SJSA1 (cell line): ENCODE results near the gene B4GALT7. TPM values are rescaled to one million over a fixed set of nuclear protein-coding genes. Genes with fewer than 3 reads are reported as not detected.
"Not testable (repeated sequence)": the region's sequence is repeated elsewhere in the genome, so short reads cannot be mapped to it uniquely, and the experiment has no call there.

ENCODE experiments used
- DNase-seq, 2 experiments: peaks; one replicate each; pipeline ENCODE4 v3.0.0-alpha.2; 2015 to 2020; ENCODE audit warnings: low spot score in 2 of 2, low read depth in 1 of 2
- H3K27ac ChIP-seq: fragments of 250-450 bp; sonication (Bioruptor Pico); 2 replicates; pipeline ENCODE4 v1.5.1; 2020; ENCODE audit warnings: mild to moderate bottlenecking, moderate library complexity
- H3K27me3 ChIP-seq: fragments of 250-450 bp; sonication (Bioruptor Pico); replicated peaks from 2 replicates; pipeline ENCODE4 v1.5.1; 2020; ENCODE audit warnings: mild to moderate bottlenecking, moderate library complexity
- H3K36me3 ChIP-seq: fragments of 250-450 bp; sonication (Bioruptor Pico); 2 replicates; pipeline ENCODE4 v1.5.1; 2020; ENCODE audit warnings: mild to moderate bottlenecking
- H3K4me1 ChIP-seq: fragments of 250-450 bp; sonication (Bioruptor Pico); replicated peaks from 2 replicates; pipeline ENCODE4 v1.6.1; 2021; ENCODE audit warnings: mild to moderate bottlenecking
- H3K4me3 ChIP-seq: fragments of 250-450 bp; sonication (Bioruptor Pico); 2 replicates; pipeline ENCODE4 v1.5.1; 2020; ENCODE audit warnings: mild to moderate bottlenecking
- H3K9me3 ChIP-seq: fragments of 250-450 bp; sonication (Bioruptor Pico); replicated peaks from 2 replicates; pipeline ENCODE4 v1.5.1; 2020; ENCODE audit warnings: mild to moderate bottlenecking
- total RNA-seq: library from RNA; depleted of rRNA; stranded (reverse); fragments of >200 nt; shearing (Covaris generic); gene quantifications from 2 replicates; pipeline ENCODE4 v1.2.3, GENCODE V29; 2014

Gene B4GALT7
- total RNA-seq, 1 experiment from 2014 or later: 53.0 TPM

GRCh38 chr5:177608243-177609075 lies 8.5 kb downstream of the B4GALT7 start:
- H3K4me1 ChIP-seq: no peaks in the 10 kb centered on the region
- DNase-seq: peak in 1 of 2 experiments; percentile 41

GRCh38 chr5:177609076-177610059 lies 9.4 kb downstream of the B4GALT7 start:
- Histone ChIP-seq H3K27ac (no peak overlapping the region), H3K27me3 (no peaks in the 10 kb centered on the region), H3K4me3 (no peak overlapping the region), H3K9me3 (no peaks in the 10 kb centered on the region), H3K4me1 (no peaks in the 10 kb centered on the region), H3K36me3 (peaks cover 37% of the 10 kb centered on the region)
- peak in 1 of 2 experiments; percentile 43 for DNase-seq

More at GRCh38 chr5:177608243-177609075, 8.5 kb downstream of the B4GALT7 start:
- H3K4me3 ChIP-seq: no peak overlapping the region
- H3K27ac ChIP-seq: no peak overlapping the region
- H3K27me3 ChIP-seq: no peaks in the 10 kb centered on the region
- H3K36me3 ChIP-seq: peaks cover 37% of the 10 kb centered on the region
- no peaks in the 10 kb centered on the region for H3K9me3 ChIP-seq

GRCh38 chr5:177610131-177610769 lies 10.3 kb downstream of the B4GALT7 start:
- Histone ChIP-seq H3K27ac (no peak overlapping the region), H3K4me1 (no peaks in the 10 kb centered on the region), H3K36me3 (peaks cover 36% of the 10 kb centered on the region), H3K4me3 (no peak overlapping the region), H3K27me3 (no peaks in the 10 kb centered on the region), H3K9me3 (no peaks in the 10 kb centered on the region)
- DNase-seq: peak in 1 of 2 experiments; percentile 43

DNA sequence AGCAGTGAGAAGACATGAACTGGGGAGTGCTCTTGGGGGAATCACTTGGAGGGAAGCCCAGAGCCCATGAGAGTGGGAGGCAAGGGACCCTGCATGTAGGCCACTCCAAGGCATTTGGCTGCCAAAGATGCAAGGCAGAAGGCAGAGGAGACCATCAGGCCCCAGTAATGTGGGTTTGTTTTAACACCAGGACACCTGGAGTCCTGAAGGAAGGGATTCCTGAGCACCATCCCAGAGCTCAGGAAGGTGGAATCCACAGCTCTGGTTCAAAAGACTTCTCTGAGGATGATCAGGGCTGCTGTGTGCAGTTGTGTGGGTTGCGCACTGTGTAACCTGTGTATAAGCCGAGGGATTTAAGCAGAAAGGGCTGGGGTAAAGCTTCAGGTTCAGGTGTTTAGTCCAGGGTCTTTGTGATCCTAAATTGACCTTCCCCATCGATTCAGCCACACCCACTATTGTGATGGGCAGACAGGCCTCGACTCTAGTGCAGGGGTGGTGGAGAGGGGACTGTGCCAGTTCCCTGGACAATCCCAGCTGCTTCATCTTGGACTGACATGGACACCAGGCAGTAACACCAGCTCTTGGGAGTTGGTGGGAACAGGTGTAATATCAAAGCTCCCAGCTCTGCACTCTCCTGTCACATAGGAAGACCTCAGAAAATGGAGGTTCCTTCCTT lies 11.0 kb downstream of the B4GALT7 start:
- peaks cover 31% of the 10 kb centered on the region for H3K36me3 ChIP-seq
- H3K4me1 ChIP-seq: no peaks in the 10 kb centered on the region
- no peak overlapping the region for H3K27ac ChIP-seq
- DNase-seq: peak in 1 of 2 experiments; percentile 30
- no peak overlapping the region for H3K4me3 ChIP-seq
- no peaks in the 10 kb centered on the region for H3K27me3 ChIP-seq
- H3K9me3 ChIP-seq: no peaks in the 10 kb centered on the region

- Histone ChIP-seq H3K27me3 (no peaks in the 10 kb centered on the region), H3K36me3 (peaks cover 31% of the 10 kb centered on the region), H3K4me1 (no peaks in the 10 kb centered on the region), H3K4me3 (no peak overlapping the region), H3K9me3 (no peaks in the 10 kb centered on the region), H3K27ac (no peak overlapping the region)
- DNase-seq: peak in 1 of 2 experiments; percentile 41
Observed at GRCh38 chr5:177611446-177612214, 11.7 kb downstream of the B4GALT7 start.

DNA sequence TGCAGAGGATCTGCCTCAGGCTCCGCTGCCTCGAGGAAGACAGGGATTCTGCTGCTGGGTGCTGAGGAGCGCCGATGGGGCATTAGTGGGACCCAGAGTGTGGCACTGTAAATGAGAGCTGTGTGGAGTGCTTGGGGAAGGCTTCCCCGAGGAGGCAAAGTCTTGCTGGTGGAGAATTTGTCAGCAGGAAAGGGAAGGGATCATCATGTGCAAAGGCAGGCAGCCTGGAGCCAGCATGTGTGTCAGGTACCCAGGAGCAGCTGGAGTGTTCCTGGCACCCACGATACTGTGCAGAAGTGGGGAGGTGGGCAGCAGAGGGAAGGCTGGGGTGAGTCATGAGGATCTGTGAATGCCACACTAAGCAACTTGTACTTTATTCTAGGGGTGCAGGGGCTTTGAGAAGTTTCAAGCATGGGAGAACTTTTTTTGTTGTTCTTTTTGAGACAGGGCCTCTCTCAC lies 12.3 kb downstream of the B4GALT7 start:
- no peaks in the 10 kb centered on the region for H3K9me3 ChIP-seq
- H3K4me3 ChIP-seq: no peak overlapping the region
- H3K27ac ChIP-seq: no peak overlapping the region
- H3K27me3 ChIP-seq: no peaks in the 10 kb centered on the region
- no peaks in the 10 kb centered on the region for H3K4me1 ChIP-seq
- peaks cover 26% of the 10 kb centered on the region for H3K36me3 ChIP-seq
- DNase-seq: no peak

- DNase-seq: no peak
- Histone ChIP-seq H3K4me1 (no peaks in the 10 kb centered on the region), H3K36me3 (no peaks in the 10 kb centered on the region), H3K27me3 (no peaks in the 10 kb centered on the region), H3K4me3 (no peak overlapping the region), H3K27ac (no peak overlapping the region), H3K9me3 (no peaks in the 10 kb centered on the region)
Observed at GRCh38 chr5:177620560-177620959, 20.6 kb downstream of the B4GALT7 start.

GRCh38 chr5:177624172-177624571 lies 24.2 kb downstream of the B4GALT7 start:
- H3K27me3 ChIP-seq, H3K4me3 ChIP-seq, H3K36me3 ChIP-seq, DNase-seq, H3K27ac ChIP-seq, H3K9me3 ChIP-seq, H3K4me1 ChIP-seq: not testable (repeated sequence)

DNA sequence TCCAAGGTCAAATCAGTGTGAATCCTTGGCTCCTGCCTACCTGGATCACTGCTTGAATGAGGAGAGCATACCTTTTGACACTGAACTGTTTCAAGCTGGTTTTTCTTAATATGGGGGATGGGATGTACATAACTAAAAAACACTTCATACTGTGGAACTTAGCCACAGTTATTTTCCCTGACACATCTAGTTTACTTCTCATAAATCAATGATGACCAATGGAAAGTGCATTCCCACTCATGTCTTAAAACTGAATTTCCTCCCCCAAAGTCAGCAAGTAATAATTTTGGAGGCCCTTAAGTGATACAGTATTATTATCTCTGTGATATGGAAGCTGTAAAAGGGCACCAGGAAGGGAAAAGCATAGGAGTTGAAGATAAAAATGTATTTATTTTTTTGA lies 30.3 kb downstream of the B4GALT7 start:
- DNase-seq, H3K4me1 ChIP-seq, H3K36me3 ChIP-seq, H3K9me3 ChIP-seq, H3K4me3 ChIP-seq, H3K27me3 ChIP-seq, H3K27ac ChIP-seq: not testable (repeated sequence)

GRCh38 chr5:177634912-177635311 lies 35.0 kb downstream of the B4GALT7 start:
- H3K36me3 ChIP-seq, H3K27me3 ChIP-seq, DNase-seq, H3K4me1 ChIP-seq, H3K9me3 ChIP-seq, H3K27ac ChIP-seq, H3K4me3 ChIP-seq: not testable (repeated sequence)

DNA sequence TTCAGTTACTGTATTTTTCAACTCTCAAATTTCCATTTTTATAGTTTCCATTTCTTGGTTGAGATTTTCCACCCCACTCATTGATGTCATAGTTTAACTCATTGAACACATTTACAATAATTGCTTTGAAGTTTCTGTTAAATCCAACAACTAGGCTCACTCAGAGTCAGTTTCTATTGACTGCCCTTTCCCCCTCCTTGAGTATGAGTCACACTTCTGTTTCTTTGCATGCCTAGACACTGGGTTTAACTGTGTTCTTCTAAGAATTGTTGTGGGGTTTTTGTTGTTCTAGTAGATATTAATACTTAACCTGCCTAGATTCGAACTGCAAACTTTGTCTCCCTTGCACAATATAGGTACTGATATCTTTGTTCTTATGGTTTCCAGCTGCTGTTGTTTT lies 45.5 kb downstream of the B4GALT7 start:
- H3K27ac ChIP-seq, H3K27me3 ChIP-seq, H3K9me3 ChIP-seq, H3K36me3 ChIP-seq, H3K4me3 ChIP-seq, DNase-seq, H3K4me1 ChIP-seq: not testable (repeated sequence)

DNA sequence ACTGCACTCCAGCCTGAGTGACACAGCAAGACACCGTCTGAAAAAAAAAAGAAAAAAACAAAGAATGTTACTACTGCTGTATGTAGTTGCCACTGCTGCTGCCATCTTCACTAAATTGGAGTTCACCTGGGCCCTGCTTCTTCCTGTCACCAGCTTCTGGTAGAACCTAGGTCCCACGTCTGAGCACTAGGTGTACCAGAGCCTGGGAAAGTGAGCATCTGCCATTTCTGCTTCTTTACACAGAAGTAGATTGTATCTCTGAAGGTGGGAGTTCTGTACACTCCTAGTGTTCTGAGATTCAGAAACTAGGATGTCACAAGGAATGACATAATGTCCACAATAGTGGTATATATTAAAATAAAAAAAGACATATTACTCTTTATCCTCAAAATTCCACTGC lies 51.3 kb downstream of the B4GALT7 start:
- not testable (repeated sequence) for H3K27me3 ChIP-seq, H3K27ac ChIP-seq, H3K9me3 ChIP-seq, H3K36me3 ChIP-seq, H3K4me1 ChIP-seq, H3K4me3 ChIP-seq, DNase-seq
